GM12878 (cell line): ENCODE measurements around the gene AK5.

ENCODE experiments used
- CEBPB ChIP-seq, 2 experiments: fragments of 150-350 bp in 1 of 2; IDR thresholded peaks; 2 replicates each; pipeline ENCODE4 v1.6.1; 2012 to 2014; ENCODE audit warnings: low read depth in 2 of 2, low read length in 2 of 2, borderline replicate concordance in 1 of 2, inconsistent platforms in 1 of 2
- ESRRA ChIP-seq: IDR thresholded peaks from 2 replicates; pipeline ENCODE4 v1.6.1; 2012; ENCODE audit warnings: mild to moderate bottlenecking, low read length, improper control_type of control experiment
- EZH2 ChIP-seq: IDR thresholded peaks from 2 replicates; pipeline ENCODE4 v1.6.1; 2012; ENCODE audit warnings: low read depth, mild to moderate bottlenecking, control low read depth, inconsistent platforms, low read length, borderline replicate concordance; ENCODE audit not compliant: control insufficient read depth
- KAT2A ChIP-seq: conservative IDR thresholded peaks from 2 replicates; pipeline ENCODE4 v1.6.1; 2011; ENCODE audit warnings: low read depth, low read length; ENCODE audit not compliant: control insufficient read depth
- NR2F1 ChIP-seq: fragments of 450-650 bp; conservative IDR thresholded peaks from 2 replicates; pipeline ENCODE4 v1.6.1; 2017; ENCODE audit warnings: mild to moderate bottlenecking
- POLR2A ChIP-seq: IDR thresholded peaks from 2 replicates; pipeline ENCODE4 v1.6.1; 2011; ENCODE audit warnings: low read depth, mild to moderate bottlenecking, low read length
- USF2 ChIP-seq: IDR thresholded peaks from 2 replicates; pipeline ENCODE4 v1.6.1; 2011; ENCODE audit warnings: low read depth, low read length, improper control_type of control experiment, borderline replicate concordance
- TF ChIP-seq, protein P1 (sequence below), 3 experiments: IDR thresholded peaks in 2 of 3; conservative IDR thresholded peaks in 1 of 3; 2 replicates each; pipeline ENCODE4 v1.5.1; 2011; ENCODE audit warnings: low read depth in 3 of 3, low read length in 3 of 3, mild to moderate bottlenecking in 3 of 3, control low read depth in 2 of 3, moderate library complexity in 2 of 3, inconsistent platforms in 1 of 3, mixed read lengths in 1 of 3; ENCODE audit not compliant: control insufficient read depth in 2 of 3, insufficient read depth in 1 of 3; ENCODE audit errors: extremely low read depth in 1 of 3
- TF ChIP-seq, protein P2 (sequence below): fragments of 450-650 bp; IDR thresholded peaks from 2 replicates; pipeline ENCODE4 v1.6.1; 2017; ENCODE audit warnings: mild to moderate bottlenecking

- TF ChIP-seq EZH2 (no peak), USF2 (no peak), CEBPB (IDR thresholded peaks at IDR 0.05; ENCODE audit: borderline replicate concordance in 1 of 2, low read depth in 2 of 2, low read length in 2 of 2) (no peak), KAT2A (no peak), POLR2A (no peak), ESRRA (no peak), NR2F1 (no peak)
- TF ChIP-seq, protein P1, sequence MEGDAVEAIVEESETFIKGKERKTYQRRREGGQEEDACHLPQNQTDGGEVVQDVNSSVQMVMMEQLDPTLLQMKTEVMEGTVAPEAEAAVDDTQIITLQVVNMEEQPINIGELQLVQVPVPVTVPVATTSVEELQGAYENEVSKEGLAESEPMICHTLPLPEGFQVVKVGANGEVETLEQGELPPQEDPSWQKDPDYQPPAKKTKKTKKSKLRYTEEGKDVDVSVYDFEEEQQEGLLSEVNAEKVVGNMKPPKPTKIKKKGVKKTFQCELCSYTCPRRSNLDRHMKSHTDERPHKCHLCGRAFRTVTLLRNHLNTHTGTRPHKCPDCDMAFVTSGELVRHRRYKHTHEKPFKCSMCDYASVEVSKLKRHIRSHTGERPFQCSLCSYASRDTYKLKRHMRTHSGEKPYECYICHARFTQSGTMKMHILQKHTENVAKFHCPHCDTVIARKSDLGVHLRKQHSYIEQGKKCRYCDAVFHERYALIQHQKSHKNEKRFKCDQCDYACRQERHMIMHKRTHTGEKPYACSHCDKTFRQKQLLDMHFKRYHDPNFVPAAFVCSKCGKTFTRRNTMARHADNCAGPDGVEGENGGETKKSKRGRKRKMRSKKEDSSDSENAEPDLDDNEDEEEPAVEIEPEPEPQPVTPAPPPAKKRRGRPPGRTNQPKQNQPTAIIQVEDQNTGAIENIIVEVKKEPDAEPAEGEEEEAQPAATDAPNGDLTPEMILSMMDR (IDR thresholded peaks at IDR 0.05 in 2 of 3, conservative IDR thresholded peaks at IDR 0.05 in 1 of 3; ENCODE audit: control insufficient read depth in 2 of 3, extremely low read depth in 1 of 3, insufficient read depth in 1 of 3, low read depth in 3 of 3, low read length in 3 of 3): no peak
- TF ChIP-seq, protein P2, sequence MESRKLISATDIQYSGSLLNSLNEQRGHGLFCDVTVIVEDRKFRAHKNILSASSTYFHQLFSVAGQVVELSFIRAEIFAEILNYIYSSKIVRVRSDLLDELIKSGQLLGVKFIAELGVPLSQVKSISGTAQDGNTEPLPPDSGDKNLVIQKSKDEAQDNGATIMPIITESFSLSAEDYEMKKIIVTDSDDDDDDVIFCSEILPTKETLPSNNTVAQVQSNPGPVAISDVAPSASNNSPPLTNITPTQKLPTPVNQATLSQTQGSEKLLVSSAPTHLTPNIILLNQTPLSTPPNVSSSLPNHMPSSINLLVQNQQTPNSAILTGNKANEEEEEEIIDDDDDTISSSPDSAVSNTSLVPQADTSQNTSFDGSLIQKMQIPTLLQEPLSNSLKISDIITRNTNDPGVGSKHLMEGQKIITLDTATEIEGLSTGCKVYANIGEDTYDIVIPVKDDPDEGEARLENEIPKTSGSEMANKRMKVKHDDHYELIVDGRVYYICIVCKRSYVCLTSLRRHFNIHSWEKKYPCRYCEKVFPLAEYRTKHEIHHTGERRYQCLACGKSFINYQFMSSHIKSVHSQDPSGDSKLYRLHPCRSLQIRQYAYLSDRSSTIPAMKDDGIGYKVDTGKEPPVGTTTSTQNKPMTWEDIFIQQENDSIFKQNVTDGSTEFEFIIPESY: no peak
Observed at GRCh38 chr1:77375990-77376389, 94.2 kb downstream of the AK5 start.
